ENCODE results near the gene RPS27L.

DNA sequence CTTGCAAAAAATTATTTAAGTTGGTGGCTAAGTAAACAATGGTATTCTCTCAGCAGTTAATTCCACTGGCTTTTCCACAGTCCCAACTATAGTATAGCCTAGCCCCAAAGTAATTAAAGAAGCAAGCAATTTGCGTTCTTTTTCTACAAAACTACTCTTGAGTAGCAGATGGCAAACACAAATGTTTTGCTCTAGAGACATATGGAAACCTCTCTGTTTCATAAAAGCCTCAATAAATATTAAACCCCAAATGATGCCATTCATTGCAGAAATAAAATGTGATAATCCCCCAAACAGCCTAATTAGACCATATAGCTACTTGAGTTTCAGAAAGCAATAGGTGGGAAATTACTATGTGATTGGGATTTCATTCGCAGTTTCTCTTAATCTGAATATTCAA, 23.5 kb upstream of the RPS27L start:
- TF ChIP-seq, protein P1, sequence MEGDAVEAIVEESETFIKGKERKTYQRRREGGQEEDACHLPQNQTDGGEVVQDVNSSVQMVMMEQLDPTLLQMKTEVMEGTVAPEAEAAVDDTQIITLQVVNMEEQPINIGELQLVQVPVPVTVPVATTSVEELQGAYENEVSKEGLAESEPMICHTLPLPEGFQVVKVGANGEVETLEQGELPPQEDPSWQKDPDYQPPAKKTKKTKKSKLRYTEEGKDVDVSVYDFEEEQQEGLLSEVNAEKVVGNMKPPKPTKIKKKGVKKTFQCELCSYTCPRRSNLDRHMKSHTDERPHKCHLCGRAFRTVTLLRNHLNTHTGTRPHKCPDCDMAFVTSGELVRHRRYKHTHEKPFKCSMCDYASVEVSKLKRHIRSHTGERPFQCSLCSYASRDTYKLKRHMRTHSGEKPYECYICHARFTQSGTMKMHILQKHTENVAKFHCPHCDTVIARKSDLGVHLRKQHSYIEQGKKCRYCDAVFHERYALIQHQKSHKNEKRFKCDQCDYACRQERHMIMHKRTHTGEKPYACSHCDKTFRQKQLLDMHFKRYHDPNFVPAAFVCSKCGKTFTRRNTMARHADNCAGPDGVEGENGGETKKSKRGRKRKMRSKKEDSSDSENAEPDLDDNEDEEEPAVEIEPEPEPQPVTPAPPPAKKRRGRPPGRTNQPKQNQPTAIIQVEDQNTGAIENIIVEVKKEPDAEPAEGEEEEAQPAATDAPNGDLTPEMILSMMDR (IDR thresholded peaks at IDR 0.05) = no peak
- TF ChIP-seq RELA (CRISPR knock-in tag; IDR thresholded peaks at IDR 0.05; ENCODE audit: borderline replicate concordance) = no peak
- TF ChIP-seq, protein P2, sequence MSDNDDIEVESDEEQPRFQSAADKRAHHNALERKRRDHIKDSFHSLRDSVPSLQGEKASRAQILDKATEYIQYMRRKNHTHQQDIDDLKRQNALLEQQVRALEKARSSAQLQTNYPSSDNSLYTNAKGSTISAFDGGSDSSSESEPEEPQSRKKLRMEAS (CRISPR knock-in tag; IDR thresholded peaks at IDR 0.05) = no peak
- no peak for TF ChIP-seq HMGA2 (CRISPR knock-in tag; IDR thresholded peaks at IDR 0.05)
- TF ChIP-seq ZNF219 (CRISPR knock-in tag; IDR thresholded peaks at IDR 0.05; ENCODE audit: borderline replicate concordance) = no peak
- TF ChIP-seq, protein P3, sequence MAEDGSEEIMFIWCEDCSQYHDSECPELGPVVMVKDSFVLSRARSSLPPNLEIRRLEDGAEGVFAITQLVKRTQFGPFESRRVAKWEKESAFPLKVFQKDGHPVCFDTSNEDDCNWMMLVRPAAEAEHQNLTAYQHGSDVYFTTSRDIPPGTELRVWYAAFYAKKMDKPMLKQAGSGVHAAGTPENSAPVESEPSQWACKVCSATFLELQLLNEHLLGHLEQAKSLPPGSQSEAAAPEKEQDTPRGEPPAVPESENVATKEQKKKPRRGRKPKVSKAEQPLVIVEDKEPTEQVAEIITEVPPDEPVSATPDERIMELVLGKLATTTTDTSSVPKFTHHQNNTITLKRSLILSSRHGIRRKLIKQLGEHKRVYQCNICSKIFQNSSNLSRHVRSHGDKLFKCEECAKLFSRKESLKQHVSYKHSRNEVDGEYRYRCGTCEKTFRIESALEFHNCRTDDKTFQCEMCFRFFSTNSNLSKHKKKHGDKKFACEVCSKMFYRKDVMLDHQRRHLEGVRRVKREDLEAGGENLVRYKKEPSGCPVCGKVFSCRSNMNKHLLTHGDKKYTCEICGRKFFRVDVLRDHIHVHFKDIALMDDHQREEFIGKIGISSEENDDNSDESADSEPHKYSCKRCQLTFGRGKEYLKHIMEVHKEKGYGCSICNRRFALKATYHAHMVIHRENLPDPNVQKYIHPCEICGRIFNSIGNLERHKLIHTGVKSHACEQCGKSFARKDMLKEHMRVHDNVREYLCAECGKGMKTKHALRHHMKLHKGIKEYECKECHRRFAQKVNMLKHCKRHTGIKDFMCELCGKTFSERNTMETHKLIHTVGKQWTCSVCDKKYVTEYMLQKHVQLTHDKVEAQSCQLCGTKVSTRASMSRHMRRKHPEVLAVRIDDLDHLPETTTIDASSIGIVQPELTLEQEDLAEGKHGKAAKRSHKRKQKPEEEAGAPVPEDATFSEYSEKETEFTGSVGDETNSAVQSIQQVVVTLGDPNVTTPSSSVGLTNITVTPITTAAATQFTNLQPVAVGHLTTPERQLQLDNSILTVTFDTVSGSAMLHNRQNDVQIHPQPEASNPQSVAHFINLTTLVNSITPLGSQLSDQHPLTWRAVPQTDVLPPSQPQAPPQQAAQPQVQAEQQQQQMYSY (CRISPR knock-in tag; IDR thresholded peaks at IDR 0.05) = no peak
- no peak for TF ChIP-seq ZNF138 (CRISPR knock-in tag; conservative IDR thresholded peaks at IDR 0.05)
- TF ChIP-seq ELF4 (CRISPR knock-in tag; IDR thresholded peaks at IDR 0.05; ENCODE audit: low read depth) = no peak
- TF ChIP-seq, protein P4, sequence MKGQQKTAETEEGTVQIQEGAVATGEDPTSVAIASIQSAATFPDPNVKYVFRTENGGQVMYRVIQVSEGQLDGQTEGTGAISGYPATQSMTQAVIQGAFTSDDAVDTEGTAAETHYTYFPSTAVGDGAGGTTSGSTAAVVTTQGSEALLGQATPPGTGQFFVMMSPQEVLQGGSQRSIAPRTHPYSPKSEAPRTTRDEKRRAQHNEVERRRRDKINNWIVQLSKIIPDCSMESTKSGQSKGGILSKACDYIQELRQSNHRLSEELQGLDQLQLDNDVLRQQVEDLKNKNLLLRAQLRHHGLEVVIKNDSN (CRISPR knock-in tag; IDR thresholded peaks at IDR 0.05) = no peak
- TF ChIP-seq FOXJ3 (CRISPR knock-in tag; IDR thresholded peaks at IDR 0.05; ENCODE audit: borderline replicate concordance) = no peak
- no peak for TF ChIP-seq FOXK1 (CRISPR knock-in tag; IDR thresholded peaks at IDR 0.05)
- TF ChIP-seq, protein P5, sequence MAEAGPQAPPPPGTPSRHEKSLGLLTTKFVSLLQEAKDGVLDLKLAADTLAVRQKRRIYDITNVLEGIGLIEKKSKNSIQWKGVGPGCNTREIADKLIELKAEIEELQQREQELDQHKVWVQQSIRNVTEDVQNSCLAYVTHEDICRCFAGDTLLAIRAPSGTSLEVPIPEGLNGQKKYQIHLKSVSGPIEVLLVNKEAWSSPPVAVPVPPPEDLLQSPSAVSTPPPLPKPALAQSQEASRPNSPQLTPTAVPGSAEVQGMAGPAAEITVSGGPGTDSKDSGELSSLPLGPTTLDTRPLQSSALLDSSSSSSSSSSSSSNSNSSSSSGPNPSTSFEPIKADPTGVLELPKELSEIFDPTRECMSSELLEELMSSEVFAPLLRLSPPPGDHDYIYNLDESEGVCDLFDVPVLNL (CRISPR knock-in tag; IDR thresholded peaks at IDR 0.05; ENCODE audit: borderline replicate concordance, low read depth) = no peak
